H9 (cell line): ENCODE results near the gene MAPK8IP2. TPM values are rescaled to one million over a fixed set of nuclear protein-coding genes. Genes with fewer than 3 reads are reported as not detected.

Experiments used
- DNase-seq: peaks from one replicate; pipeline ENCODE4 v3.0.0-alpha.2; 2017
- H2AFZ ChIP-seq: one replicate; pipeline ENCODE4 v1.6.1; 2013; ENCODE audit warnings: mild to moderate bottlenecking, low read length, control low read depth, moderate library complexity
- H2AK5ac ChIP-seq: 2 replicates; pipeline ENCODE4 v1.6.1; 2013; ENCODE audit warnings: low read length, control low read depth, mixed read lengths; ENCODE audit not compliant: insufficient read length
- H2BK120ac ChIP-seq: one replicate; pipeline ENCODE4 v1.6.1; 2013; ENCODE audit warnings: low read depth, mild to moderate bottlenecking, low read length, control low read depth, inconsistent platforms; ENCODE audit not compliant: poor library complexity, severe bottlenecking
- H2BK12ac ChIP-seq: 2 replicates; pipeline ENCODE4 v1.6.1; 2013; ENCODE audit warnings: low read length, control low read depth, mixed read lengths, low read depth; ENCODE audit not compliant: insufficient read length
- H2BK15ac ChIP-seq: 2 replicates; pipeline ENCODE4 v1.6.1; 2013; ENCODE audit warnings: low read depth, low read length, control low read depth
- H2BK20ac ChIP-seq: one replicate; pipeline ENCODE4 v1.6.1; 2013; ENCODE audit warnings: low read depth, mild to moderate bottlenecking, low read length, control low read depth, inconsistent platforms; ENCODE audit not compliant: poor library complexity, severe bottlenecking
- H2BK5ac ChIP-seq: 2 replicates; pipeline ENCODE4 v1.6.1; 2013; ENCODE audit warnings: low read length, control low read depth, mixed read lengths; ENCODE audit not compliant: insufficient read length
- H3K14ac ChIP-seq: 2 replicates; pipeline ENCODE4 v1.6.1; 2013; ENCODE audit warnings: low read length, control low read depth; ENCODE audit not compliant: insufficient read depth
- H3K18ac ChIP-seq: 2 replicates; pipeline ENCODE4 v1.6.1; 2013; ENCODE audit warnings: low read depth, mild to moderate bottlenecking, mixed read lengths, low read length, control low read depth; ENCODE audit not compliant: insufficient read length
- H3K23ac ChIP-seq: 2 replicates; pipeline ENCODE4 v1.6.1; 2013; ENCODE audit warnings: low read length, control low read depth, mixed read lengths, low read depth; ENCODE audit not compliant: insufficient read length
- H3K23me2 ChIP-seq: 2 replicates; pipeline ENCODE4 v1.6.1; 2013; ENCODE audit warnings: low read depth, mild to moderate bottlenecking, mixed read lengths, low read length, control low read depth; ENCODE audit not compliant: insufficient read length, poor library complexity, severe bottlenecking
- H3K27ac ChIP-seq: 2 replicates; pipeline ENCODE4 v1.5.1; 2013; ENCODE audit warnings: low read length, control low read depth, mixed read lengths, low read depth; ENCODE audit not compliant: insufficient read length
- H3K27me3 ChIP-seq: 2 replicates; pipeline ENCODE4 v1.6.1; 2013; ENCODE audit warnings: low read length, control low read depth, inconsistent platforms; ENCODE audit not compliant: insufficient read depth
- H3K4ac ChIP-seq: 2 replicates; pipeline ENCODE4 v1.6.1; 2013; ENCODE audit warnings: low read depth, mild to moderate bottlenecking, control low read depth, inconsistent platforms, low read length, moderate library complexity
- H3K4me1 ChIP-seq: 2 replicates; pipeline ENCODE4 v1.6.1; 2013; ENCODE audit warnings: low read length, control low read depth, inconsistent platforms; ENCODE audit not compliant: insufficient read depth
- H3K4me2 ChIP-seq: 2 replicates; pipeline ENCODE4 v1.6.1; 2013; ENCODE audit warnings: low read length, control low read depth, mixed read lengths; ENCODE audit not compliant: insufficient read length, insufficient read depth
- H3K56ac ChIP-seq: 2 replicates; pipeline ENCODE4 v1.6.1; 2013; ENCODE audit warnings: low read depth, mild to moderate bottlenecking, mixed read lengths, low read length, control low read depth; ENCODE audit not compliant: insufficient read length
- H3K79me1 ChIP-seq: 2 replicates; pipeline ENCODE4 v1.6.1; 2013; ENCODE audit warnings: low read depth, mild to moderate bottlenecking, moderate library complexity, low read length, control low read depth, inconsistent platforms; ENCODE audit not compliant: insufficient read depth, poor library complexity, severe bottlenecking
- H3K79me2 ChIP-seq: 2 replicates; pipeline ENCODE4 v1.6.1; 2013; ENCODE audit warnings: low read length, control low read depth, inconsistent platforms; ENCODE audit not compliant: insufficient read depth
- H3K9ac ChIP-seq: 2 replicates; pipeline ENCODE4 v1.6.1; 2013; ENCODE audit warnings: low read length, control low read depth, mixed read lengths; ENCODE audit not compliant: insufficient read length; ENCODE audit errors: extremely low read depth
- H3K9me3 ChIP-seq: one replicate; pipeline ENCODE4 v1.6.1; 2013; ENCODE audit warnings: low read depth, low read length, inconsistent platforms; ENCODE audit not compliant: control insufficient read depth
- H3T11ph ChIP-seq: one replicate; pipeline ENCODE4 v1.6.1; 2013; ENCODE audit warnings: mild to moderate bottlenecking, low read length, control low read depth, inconsistent platforms
- H4K20me1 ChIP-seq: one replicate; pipeline ENCODE4 v1.6.1; 2013; ENCODE audit not compliant: control insufficient read depth, insufficient read length, insufficient read depth
- H4K5ac ChIP-seq: 2 replicates; pipeline ENCODE4 v1.6.1; 2013; ENCODE audit warnings: low read depth, mild to moderate bottlenecking, mixed read lengths, low read length, control low read depth; ENCODE audit not compliant: insufficient read length
- H4K8ac ChIP-seq: replicated peaks from 2 replicates; pipeline ENCODE4 v1.6.1; 2013; ENCODE audit warnings: low read length, control low read depth, mixed read lengths, low read depth; ENCODE audit not compliant: insufficient read length
- H4K91ac ChIP-seq: 2 replicates; pipeline ENCODE4 v1.6.1; 2013; ENCODE audit warnings: low read depth, mild to moderate bottlenecking, moderate library complexity, mixed read lengths, low read length, control low read depth; ENCODE audit not compliant: insufficient read length
- H3K27ac Mint-ChIP-seq, 3 experiments: 2 replicates in 2 of 3; 3 replicates in 1 of 3; pipeline ENCODE4 v1.8.0; 2020 to 2021; ENCODE audit warnings: mixed read lengths in 3 of 3, mild to moderate bottlenecking in 1 of 3, moderate library complexity in 1 of 3
- H3K27me3 Mint-ChIP-seq: 2 replicates; pipeline ENCODE4 v1.8.0; 2021; ENCODE audit warnings: low read depth, mild to moderate bottlenecking, moderate library complexity, mixed read lengths
- H3K36me3 Mint-ChIP-seq, 3 experiments: 2 replicates in 2 of 3; 3 replicates in 1 of 3; pipeline ENCODE4 v1.8.0; 2020 to 2021; ENCODE audit warnings: low read depth in 3 of 3, mixed read lengths in 3 of 3; ENCODE audit not compliant: insufficient read depth in 1 of 3
- H3K4me1 Mint-ChIP-seq, 2 experiments: 2 replicates each; pipeline ENCODE4 v1.8.0; 2020; ENCODE audit warnings: mixed read lengths in 2 of 2
- H3K4me3 Mint-ChIP-seq, 2 experiments: 2 replicates in 1 of 2; 3 replicates in 1 of 2; pipeline ENCODE4 v1.8.0; 2020 to 2021; ENCODE audit warnings: mild to moderate bottlenecking in 2 of 2, mixed read lengths in 2 of 2, moderate library complexity in 1 of 2
- H3K9me3 Mint-ChIP-seq, 2 experiments: 2 replicates in 1 of 2; 3 replicates in 1 of 2; pipeline ENCODE4 v1.8.0; 2020; ENCODE audit warnings: mild to moderate bottlenecking in 2 of 2, mixed read lengths in 2 of 2, moderate library complexity in 1 of 2
- CTCF ChIP-seq: fragments of 200-600 bp; sonication (generic); conservative IDR thresholded peaks from 3 replicates; pipeline ENCODE4 v1.8.0; 2021; ENCODE audit warnings: antibody characterized with exemption, mild to moderate bottlenecking
- WGBS: extraction: QIAGEN DNeasy Blood & Tissue Kit; methylation state at CpG from one replicate; pipeline ENCODE4 v1.1.7; 2013; ENCODE audit warnings: missing lambda C conversion rate, low lambda C conversion rate, mixed read lengths; ENCODE audit not compliant: insufficient read length; ENCODE audit errors: extremely low coverage; 5-methylcytosine and 5-hydroxymethylcytosine counted together
- total RNA-seq: library from RNA; stranded (reverse); gene quantifications from 2 replicates; pipeline ENCODE4 v1.2.1, GENCODE V29; 2021

The MAPK8IP2 gene
- total RNA-seq, 1 experiment from 2014 or later, result 5.7 TPM

- Histone ChIP-seq H3K23me2 (peaks cover 5% of the 10 kb centered on the region), H3T11ph (no peak overlapping the region), H4K5ac (no peak overlapping the region), H3K9ac (no peak overlapping the region), H2AFZ (no peak overlapping the region), H2BK120ac (no peak overlapping the region), H2BK20ac (no peak overlapping the region), H3K27ac (no peak overlapping the region), H2BK12ac (no peak overlapping the region), H2BK15ac (no peak overlapping the region), H3K4ac (no peak overlapping the region), H2AK5ac (no peak overlapping the region), H4K91ac (no peak overlapping the region), H2BK5ac (no peak overlapping the region), H3K79me1 (no peaks in the 10 kb centered on the region), H3K4me1 (peaks cover 9% of the 10 kb centered on the region), H3K4me2 (peak overlapping the region; percentile 86), H3K79me2 (no peaks in the 10 kb centered on the region), H3K9me3 (no peaks in the 10 kb centered on the region), H3K23ac (no peak overlapping the region), H3K27me3 (0 out of 2 replicates have a peak, but pooled peaks cover 2% of the 10 kb centered on the region), H4K8ac (no peak overlapping the region), H3K14ac (no peak overlapping the region), H3K18ac (no peak overlapping the region), H4K20me1 (no peaks in the 10 kb centered on the region), H3K56ac (no peak overlapping the region)
- no peak for TF ChIP-seq CTCF
- WGBS, result no CpG with 5 or more reads among the region's 10 CpGs
- Mint-ChIP-seq H3K4me1 (peaks cover 22 to 23% of the 10 kb centered on the region in 2 experiments), H3K27ac (no peak overlapping the region), H3K9me3 (no peaks in the 10 kb centered on the region), H3K27me3 (peaks cover 23% of the 10 kb centered on the region), H3K4me3 (peak overlapping the region; percentile 57 to 67), H3K36me3 (peaks cover 0 to 3% (median 0%) of the 10 kb centered on the region in 3 experiments; a peak in 2 of 7 replicates)
- peak; percentile 18 for DNase-seq
Observed at GRCh38 chr22:50621356-50621880, 20.8 kb downstream of the MAPK8IP2 start.
